ENCODE results near the gene TSPAN33. TPM values are rescaled to one million over a fixed set of nuclear protein-coding genes. Genes with fewer than 3 reads are reported as not detected.

TSPAN33 gene
- total RNA-seq, 4 donors from 2014 or later: 2.5 to 8.1 (median 2.9) TPM

DNA sequence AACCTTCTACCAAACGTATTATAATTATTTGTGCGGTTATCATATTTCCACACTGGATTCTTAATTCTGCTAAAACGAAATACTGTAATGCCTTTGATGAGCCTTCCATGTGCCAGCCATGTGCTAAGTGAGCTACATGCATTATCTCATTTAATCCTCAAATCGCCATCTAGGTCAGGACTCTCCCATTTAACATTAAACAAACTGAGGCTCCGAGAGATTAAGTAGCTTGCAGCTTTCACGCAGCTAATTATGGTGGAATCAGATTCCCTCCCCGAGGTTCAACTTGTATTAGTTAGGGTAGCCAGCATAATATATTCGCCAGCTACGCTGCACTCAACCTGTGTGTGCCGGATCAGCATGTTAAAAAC lies 798 bp upstream of the TSPAN33 start:
- in situ Hi-C loops (cut with MboI; ENCODE audit: low pct_ligation_motif_present in 1 of 4, low pct_unique_long_range_greater_than_20kb in 1 of 4, low sequenced_read_pairs in 3 of 4) (no loop called here), intact Hi-C loops (cut with DNase I; ENCODE audit: low total_unique reads) (no loop called here)
- DNase-seq: no peak
- H3K27me3 ChIP-seq: peaks cover 14% of the 10 kb centered on the region
- H3K4me3 ChIP-seq: no peak overlapping the region
- no peak overlapping the region for H3K27ac ChIP-seq
- H3K9me3 ChIP-seq: no peaks in the 10 kb centered on the region
- WGBS, 2 donors (ENCODE audit: low coverage in 1 of 2): 51 to 59% methylated on average over 7 to 10 of the region's 10 CpGs
- TF ChIP-seq, protein P1, sequence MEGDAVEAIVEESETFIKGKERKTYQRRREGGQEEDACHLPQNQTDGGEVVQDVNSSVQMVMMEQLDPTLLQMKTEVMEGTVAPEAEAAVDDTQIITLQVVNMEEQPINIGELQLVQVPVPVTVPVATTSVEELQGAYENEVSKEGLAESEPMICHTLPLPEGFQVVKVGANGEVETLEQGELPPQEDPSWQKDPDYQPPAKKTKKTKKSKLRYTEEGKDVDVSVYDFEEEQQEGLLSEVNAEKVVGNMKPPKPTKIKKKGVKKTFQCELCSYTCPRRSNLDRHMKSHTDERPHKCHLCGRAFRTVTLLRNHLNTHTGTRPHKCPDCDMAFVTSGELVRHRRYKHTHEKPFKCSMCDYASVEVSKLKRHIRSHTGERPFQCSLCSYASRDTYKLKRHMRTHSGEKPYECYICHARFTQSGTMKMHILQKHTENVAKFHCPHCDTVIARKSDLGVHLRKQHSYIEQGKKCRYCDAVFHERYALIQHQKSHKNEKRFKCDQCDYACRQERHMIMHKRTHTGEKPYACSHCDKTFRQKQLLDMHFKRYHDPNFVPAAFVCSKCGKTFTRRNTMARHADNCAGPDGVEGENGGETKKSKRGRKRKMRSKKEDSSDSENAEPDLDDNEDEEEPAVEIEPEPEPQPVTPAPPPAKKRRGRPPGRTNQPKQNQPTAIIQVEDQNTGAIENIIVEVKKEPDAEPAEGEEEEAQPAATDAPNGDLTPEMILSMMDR (IDR thresholded peaks at IDR 0.05): no peak
- TF ChIP-seq POLR2A (IDR thresholded peaks at IDR 0.05): no peak
- no peak for TF ChIP-seq EP300 (IDR thresholded peaks at IDR 0.05; ENCODE audit: low read depth)
- no peak for TF ChIP-seq POLR2AphosphoS5 (IDR thresholded peaks at IDR 0.05)
- no peaks in the 10 kb centered on the region for H3K36me3 ChIP-seq
- peaks cover 0 to 18% (median 13%) of the 10 kb centered on the region in 4 donors for H3K4me1 ChIP-seq

DNA sequence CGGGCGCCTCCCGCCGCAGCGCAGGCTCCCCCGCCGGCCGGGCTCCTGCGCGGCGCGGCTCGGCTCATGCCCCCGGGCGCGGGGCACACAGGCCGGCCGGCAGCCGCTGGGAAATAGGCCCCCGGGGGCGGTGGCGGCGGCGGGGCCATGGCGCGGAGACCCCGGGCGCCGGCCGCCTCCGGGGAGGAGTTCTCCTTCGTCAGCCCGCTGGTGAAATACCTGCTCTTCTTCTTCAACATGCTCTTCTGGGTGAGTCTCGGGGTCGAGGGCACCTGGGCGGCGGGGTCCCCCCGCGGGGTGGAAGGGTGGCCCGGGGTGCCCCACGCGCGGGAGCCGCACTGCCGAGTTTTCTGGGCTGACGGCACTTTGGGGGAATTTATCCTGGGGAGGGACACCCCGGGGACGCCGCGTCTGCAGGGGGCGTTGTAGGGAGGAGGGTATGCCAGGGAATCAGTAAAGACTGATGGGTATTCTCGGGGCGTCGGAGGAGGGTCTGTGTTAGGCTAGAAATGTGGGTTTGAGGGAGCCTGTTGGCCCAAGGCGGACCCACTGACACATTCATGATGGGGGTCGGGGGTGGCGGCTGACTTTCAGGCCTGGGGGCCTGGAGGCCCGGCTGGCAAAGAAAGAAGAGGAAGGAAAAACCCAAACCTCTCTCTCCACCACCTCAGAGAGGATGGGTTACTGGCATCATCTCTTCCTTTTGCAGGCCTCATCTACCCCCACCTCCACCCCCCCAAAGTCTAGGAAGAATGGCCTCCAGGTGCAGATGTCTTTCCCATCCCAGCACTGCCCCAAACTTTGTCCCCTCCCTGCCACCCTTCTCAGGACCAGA lies 544 bp downstream of the TSPAN33 start:
- H3K36me3 ChIP-seq: no peaks in the 10 kb centered on the region
- in situ Hi-C loops (cut with MboI; ENCODE audit: low pct_ligation_motif_present in 1 of 4, low pct_unique_long_range_greater_than_20kb in 1 of 4, low sequenced_read_pairs in 3 of 4): no loop called here
- TF ChIP-seq POLR2A (IDR thresholded peaks at IDR 0.05): no peak
- TF ChIP-seq EP300 (IDR thresholded peaks at IDR 0.05; ENCODE audit: low read depth): no peak
- TF ChIP-seq, protein P1 (IDR thresholded peaks at IDR 0.05): no peak
- TF ChIP-seq POLR2AphosphoS5 (IDR thresholded peaks at IDR 0.05): no peak
- H3K9me3 ChIP-seq: no peaks in the 10 kb centered on the region
- 10% methylated on average over 52 of the region's 58 CpGs; no CpG with 5 or more reads in 1 of the 2 donors for WGBS, 2 donors (ENCODE audit: low coverage in 1 of 2)
- H3K4me1 ChIP-seq: peaks cover 0 to 18% (median 13%) of the 10 kb centered on the region in 4 donors
- peaks cover 14% of the 10 kb centered on the region for H3K27me3 ChIP-seq
- intact Hi-C loops (cut with DNase I; ENCODE audit: low total_unique reads): no loop called here
- peak overlapping the region; percentile 32 to 66 (median 49) for H3K4me3 ChIP-seq
- no peak for DNase-seq
- peak overlapping the region; percentile 35 to 56 (median 56) for H3K27ac ChIP-seq

DNA sequence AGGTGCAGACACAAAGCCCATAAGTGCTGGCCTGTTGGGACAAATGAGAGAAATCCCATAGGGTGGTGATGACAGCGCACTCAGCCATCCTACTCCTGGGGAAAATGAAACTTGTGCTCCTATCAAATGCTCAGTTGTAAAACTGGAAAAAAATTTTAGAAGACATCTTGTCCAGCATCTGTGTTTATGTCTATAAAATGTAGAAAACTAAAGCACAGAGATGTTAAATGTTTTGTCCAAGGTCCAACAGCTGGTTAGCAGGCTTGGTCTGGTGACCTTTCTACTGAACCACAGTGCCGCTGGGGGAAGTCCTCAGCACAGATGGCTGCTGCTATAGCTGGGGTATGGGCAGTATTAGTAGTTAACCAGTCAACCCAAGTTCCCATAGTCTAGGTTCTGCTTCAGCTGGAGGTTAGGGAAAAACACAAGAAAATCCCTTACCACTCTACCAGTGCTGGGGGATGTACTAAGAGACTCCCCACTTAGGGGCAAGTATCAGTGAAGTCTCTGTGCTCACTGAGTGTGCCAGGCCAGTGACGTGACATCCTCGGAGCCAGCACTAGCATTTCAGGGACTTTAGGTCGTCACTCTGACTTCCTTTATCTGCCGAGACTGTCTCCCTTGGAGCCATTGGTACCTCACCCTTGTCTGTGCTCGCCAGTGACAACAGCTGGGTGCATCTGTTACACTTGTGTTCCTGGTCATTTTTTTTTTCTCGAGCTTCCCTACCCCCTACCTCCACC lies 1.9 kb downstream of the TSPAN33 start:
- TF ChIP-seq, protein P1 (IDR thresholded peaks at IDR 0.05): no peak
- TF ChIP-seq EP300 (IDR thresholded peaks at IDR 0.05; ENCODE audit: low read depth): no peak
- TF ChIP-seq POLR2A (IDR thresholded peaks at IDR 0.05): no peak
- no peak for TF ChIP-seq POLR2AphosphoS5 (IDR thresholded peaks at IDR 0.05)
- H3K27ac ChIP-seq: peak overlapping the region; percentile 5 to 41 (median 25)
- in situ Hi-C loops (cut with MboI; ENCODE audit: low pct_ligation_motif_present in 1 of 4, low pct_unique_long_range_greater_than_20kb in 1 of 4, low sequenced_read_pairs in 3 of 4) (no loop called here), intact Hi-C loops (cut with DNase I; ENCODE audit: low total_unique reads) (no loop called here)
- DNase-seq: no peak
- no peaks in the 10 kb centered on the region for H3K36me3 ChIP-seq
- peaks cover 0 to 18% (median 13%) of the 10 kb centered on the region in 4 donors for H3K4me1 ChIP-seq
- no peaks in the 10 kb centered on the region for H3K9me3 ChIP-seq
- no peak overlapping the region for H3K4me3 ChIP-seq
- H3K27me3 ChIP-seq: peaks cover 14% of the 10 kb centered on the region
- 50 to 62% methylated on average over 1 to 8 of the region's 8 CpGs for WGBS, 2 donors (ENCODE audit: low coverage in 1 of 2)

DNA sequence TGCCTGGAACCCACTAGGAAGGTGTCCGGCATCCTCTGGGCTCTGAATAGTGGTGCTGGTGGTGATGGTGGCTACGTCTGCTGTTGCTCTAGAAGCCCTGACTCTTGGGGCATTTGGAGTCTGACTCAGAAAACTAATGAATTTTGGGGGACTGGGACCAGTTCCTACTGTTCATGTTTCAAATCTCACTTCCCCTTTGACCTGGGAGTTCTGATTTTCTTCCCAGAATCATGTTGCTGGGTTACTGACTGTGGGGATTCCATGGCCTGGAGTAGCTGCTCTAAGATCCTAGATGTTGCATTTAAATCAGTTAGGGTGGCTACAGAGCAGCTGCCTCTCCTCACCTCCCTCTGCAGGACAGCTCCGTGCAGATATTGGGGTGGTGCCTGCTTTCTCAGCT lies 3.2 kb downstream of the TSPAN33 start:
- Histone ChIP-seq H3K9me3 (no peaks in the 10 kb centered on the region), H3K27me3 (peaks cover 14% of the 10 kb centered on the region), H3K36me3 (no peaks in the 10 kb centered on the region), H3K4me1 (peaks cover 0 to 18% (median 13%) of the 10 kb centered on the region in 4 donors), H3K4me3 (no peak overlapping the region), H3K27ac (no peak overlapping the region)
- WGBS, 2 donors (ENCODE audit: low coverage in 1 of 2): 83% methylated on average over 3 of the region's 3 CpGs; no CpG with 5 or more reads in 1 of the 2 donors
- in situ Hi-C loops (cut with MboI; ENCODE audit: low pct_ligation_motif_present in 1 of 4, low pct_unique_long_range_greater_than_20kb in 1 of 4, low sequenced_read_pairs in 3 of 4): no loop called here
- TF ChIP-seq, protein P1 (IDR thresholded peaks at IDR 0.05): no peak
- TF ChIP-seq EP300 (IDR thresholded peaks at IDR 0.05; ENCODE audit: low read depth) (no peak), POLR2AphosphoS5 (IDR thresholded peaks at IDR 0.05) (no peak), POLR2A (IDR thresholded peaks at IDR 0.05) (no peak)
- no peak for DNase-seq
- intact Hi-C loops (cut with DNase I; ENCODE audit: low total_unique reads): no loop called here
